Ishikawa (cell line): ENCODE data around the gene SLFN12L.

Experiments
- CEBPB ChIP-seq: IDR thresholded peaks from 2 replicates; pipeline ENCODE4 v1.6.1; 2012
- MAX ChIP-seq: IDR thresholded peaks from 2 replicates; pipeline ENCODE4 v1.6.1; 2012

GRCh38 chr17:35546487-35546886 lies 9.0 kb upstream of the SLFN12L start:
- TF ChIP-seq MAX (no peak), CEBPB (no peak)
